ENCODE results near the gene VWA7.

Gene VWA7

GRCh38 chr6:31752739-31753319 is 24.3 kb downstream of the VWA7 start:
- TF ChIP-seq CTCF (IDR thresholded peaks at IDR 0.05; ENCODE audit: low read depth, low read length, missing control alignments) = no peak
- H3K27me3 ChIP-seq (replicated peaks) = no peaks in the 10 kb centered on the region
- in situ Hi-C loops (cut with HindIII; ENCODE audit: low pct_ligation_motif_present, low sequenced_read_pairs) = no loop called here
- peak overlapping the region; percentile 77 for H3K27ac ChIP-seq
- H3K4me3 ChIP-seq (ENCODE audit: low read depth, low read length) = no peak overlapping the region
- H3K36me3 ChIP-seq (replicated peaks) = no peaks in the 10 kb centered on the region
- DNase-seq = peak; percentile 85

GRCh38 chr6:31750411-31751022 is 26.6 kb downstream of the VWA7 start:
- H3K36me3 ChIP-seq (replicated peaks) = no peaks in the 10 kb centered on the region
- no peak overlapping the region for H3K4me3 ChIP-seq (ENCODE audit: low read depth, low read length)
- H3K27me3 ChIP-seq (replicated peaks) = no peaks in the 10 kb centered on the region
- in situ Hi-C loops (cut with HindIII; ENCODE audit: low pct_ligation_motif_present, low sequenced_read_pairs) = no loop called here
- TF ChIP-seq CTCF (IDR thresholded peaks at IDR 0.05; ENCODE audit: low read depth, low read length, missing control alignments) = no peak
- DNase-seq = no peak
- H3K27ac ChIP-seq = no peak overlapping the region

- in situ Hi-C loops (cut with HindIII; ENCODE audit: low pct_ligation_motif_present, low sequenced_read_pairs) = no loop called here
- H3K36me3 ChIP-seq (replicated peaks) = no peaks in the 10 kb centered on the region
- H3K27me3 ChIP-seq (replicated peaks) = no peaks in the 10 kb centered on the region
- TF ChIP-seq CTCF (IDR thresholded peaks at IDR 0.05; ENCODE audit: low read depth, low read length, missing control alignments) = no peak
- no peak for DNase-seq
- no peak overlapping the region for H3K27ac ChIP-seq
- H3K4me3 ChIP-seq (ENCODE audit: low read depth, low read length) = no peak overlapping the region
These were observed 27.7 kb downstream of the VWA7 start for GRCh38 chr6:31749301-31750036.

DNA sequence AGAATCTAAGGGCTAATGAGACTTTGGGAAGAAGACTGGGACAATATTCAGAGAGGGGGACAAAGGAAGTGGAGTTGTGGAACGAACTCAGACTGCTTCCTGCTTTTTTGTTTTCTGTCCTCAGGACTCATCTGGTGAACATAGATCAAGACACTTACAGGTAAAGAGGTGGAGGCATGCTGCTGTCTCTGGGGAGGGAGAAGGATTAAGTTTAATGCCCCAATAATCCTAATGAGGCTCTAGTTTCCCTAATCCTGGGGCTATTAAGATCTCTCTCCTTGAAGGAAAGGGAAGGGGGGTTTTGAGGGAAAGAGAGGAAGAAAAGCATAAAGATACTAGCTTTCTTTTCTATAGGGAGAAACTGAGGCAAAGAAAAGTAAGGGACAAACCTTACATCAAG is 32.7 kb downstream of the VWA7 start:
- H3K27me3 ChIP-seq (replicated peaks) = no peaks in the 10 kb centered on the region
- H3K4me3 ChIP-seq (ENCODE audit: low read depth, low read length) = no peak overlapping the region
- peaks cover 3% of the 10 kb centered on the region for H3K36me3 ChIP-seq (replicated peaks)
- in situ Hi-C loops (cut with HindIII; ENCODE audit: low pct_ligation_motif_present, low sequenced_read_pairs) = no loop called here
- TF ChIP-seq CTCF (IDR thresholded peaks at IDR 0.05; ENCODE audit: low read depth, low read length, missing control alignments) = no peak
- no peak overlapping the region for H3K27ac ChIP-seq
- DNase-seq = no peak

GRCh38 chr6:31742894-31743293 is 34.2 kb downstream of the VWA7 start:
- TF ChIP-seq CTCF (IDR thresholded peaks at IDR 0.05; ENCODE audit: low read depth, low read length, missing control alignments) = no peak
- no peak for DNase-seq
- Histone ChIP-seq H3K27me3 (replicated peaks) (no peaks in the 10 kb centered on the region), H3K4me3 (ENCODE audit: low read depth, low read length) (no peak overlapping the region), H3K27ac (no peak overlapping the region), H3K36me3 (replicated peaks) (peaks cover 3% of the 10 kb centered on the region)
- in situ Hi-C loops (cut with HindIII; ENCODE audit: low pct_ligation_motif_present, low sequenced_read_pairs) = no loop called here

Measured in brain microvascular endothelial cell (primary cell).